Stimulated activated CD8-positive, alpha-beta memory T cell treated with anti-CD3 and anti-CD28 coated beads, Interleukin-7, amount 100 ng/mL, for 48 hours (primary cell): ENCODE results near the gene PACRG.
"Not testable (repeated sequence)": the region's sequence is repeated elsewhere in the genome, so short reads cannot be mapped to it uniquely, and the experiment has no call there.

ENCODE experiments used
- DNase-seq, 2 donors: peaks; one replicate each; pipeline ENCODE4 v3.0.0-alpha.2; 2020; ENCODE audit warnings: low read depth in 1 of 2; ENCODE audit errors: extremely low read depth in 1 of 2

PACRG gene

GRCh38 chr6:162727322-162728182 is at the start of gene PACRG, which contains the start of gene PRKN:
PACRG (plus strand) TSS chr6:162727974.
PRKN (minus strand) TSS chr6:162727766.
- peak; percentile 95 to 97 for DNase-seq

- not testable (repeated sequence) for DNase-seq
Observed at GRCh38 chr6:162678896-162679295, 48.9 kb upstream of the PACRG start.

GRCh38 chr6:162679681-162680080 is 48.1 kb upstream of the PACRG start:
- DNase-seq = no peak

GRCh38 chr6:162680367-162680766 is 47.4 kb upstream of the PACRG start:
- no peak for DNase-seq

- no peak for DNase-seq
Observed at GRCh38 chr6:162680871-162681270, 46.9 kb upstream of the PACRG start.

- DNase-seq = no peak
Observed at GRCh38 chr6:162681447-162681846, 46.3 kb upstream of the PACRG start.

- no peak for DNase-seq
Observed at GRCh38 chr6:162683135-162683534, 44.6 kb upstream of the PACRG start.

GRCh38 chr6:162684052-162684451 is 43.7 kb upstream of the PACRG start:
- no peak for DNase-seq

- no peak for DNase-seq
Observed at GRCh38 chr6:162684961-162685360, 42.8 kb upstream of the PACRG start.

- DNase-seq = no peak
Observed at GRCh38 chr6:162685586-162685985, 42.2 kb upstream of the PACRG start.

GRCh38 chr6:162688751-162689345 is 38.9 kb upstream of the PACRG start:
- no peak for DNase-seq

GRCh38 chr6:162690158-162690557 is 37.6 kb upstream of the PACRG start:
- no peak for DNase-seq

GRCh38 chr6:162697872-162698403 is 29.8 kb upstream of the PACRG start:
- no peak for DNase-seq

- DNase-seq = no peak
Observed at GRCh38 chr6:162698440-162698839, 29.3 kb upstream of the PACRG start.

GRCh38 chr6:162699961-162700360 is 27.8 kb upstream of the PACRG start:
- no peak for DNase-seq

GRCh38 chr6:162700966-162701365 is 26.8 kb upstream of the PACRG start:
- no peak for DNase-seq

GRCh38 chr6:162701551-162701950 is 26.2 kb upstream of the PACRG start:
- no peak for DNase-seq

- DNase-seq = no peak
Observed at GRCh38 chr6:162702446-162702845, 25.3 kb upstream of the PACRG start.

GRCh38 chr6:162704001-162704400 is 23.8 kb upstream of the PACRG start:
- DNase-seq = no peak

GRCh38 chr6:162705736-162706135 is 22.0 kb upstream of the PACRG start:
- DNase-seq = no peak

- no peak for DNase-seq
Observed at GRCh38 chr6:162706232-162706631, 21.5 kb upstream of the PACRG start.

- DNase-seq = no peak
Observed at GRCh38 chr6:162708971-162709370, 18.8 kb upstream of the PACRG start.
